Left hindlimb (tissue), 1 donor: ENCODE measurements around the gene RBBP8NL.
"Not testable (repeated sequence)": the region's sequence is repeated elsewhere in the genome, so short reads cannot be mapped to it uniquely, and the experiment has no call there.

Source experiments
- DNase-seq: peaks from one replicate; pipeline ENCODE4 v3.0.0-alpha.2; 2018

Gene RBBP8NL

GRCh38 chr20:62437927-62438326, 10.6 kb upstream of the RBBP8NL start:
- no peak for DNase-seq

- DNase-seq: no peak
Observed at GRCh38 chr20:62437496-62437895, 10.2 kb upstream of the RBBP8NL start.

DNA sequence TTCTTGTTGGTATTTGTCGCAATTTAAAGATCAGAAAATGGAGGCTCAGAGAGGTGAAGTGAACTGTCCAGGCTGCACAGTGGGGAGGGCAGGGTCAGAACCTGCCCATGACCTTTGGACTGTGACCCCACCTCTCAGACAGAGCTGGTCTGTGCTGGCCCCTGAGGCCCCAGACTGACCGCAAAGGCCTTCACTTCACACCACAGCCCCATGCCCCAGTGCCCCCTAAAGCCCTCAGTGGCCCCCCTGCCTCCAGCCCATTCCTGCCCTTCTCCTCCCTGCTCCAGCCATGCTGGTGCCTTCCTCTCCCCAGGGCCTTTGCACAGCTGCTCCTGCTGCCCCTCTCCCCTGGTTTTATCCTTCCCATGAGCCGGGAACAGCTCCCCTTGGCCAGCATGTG, 9.4 kb upstream of the RBBP8NL start:
- no peak for DNase-seq

DNA sequence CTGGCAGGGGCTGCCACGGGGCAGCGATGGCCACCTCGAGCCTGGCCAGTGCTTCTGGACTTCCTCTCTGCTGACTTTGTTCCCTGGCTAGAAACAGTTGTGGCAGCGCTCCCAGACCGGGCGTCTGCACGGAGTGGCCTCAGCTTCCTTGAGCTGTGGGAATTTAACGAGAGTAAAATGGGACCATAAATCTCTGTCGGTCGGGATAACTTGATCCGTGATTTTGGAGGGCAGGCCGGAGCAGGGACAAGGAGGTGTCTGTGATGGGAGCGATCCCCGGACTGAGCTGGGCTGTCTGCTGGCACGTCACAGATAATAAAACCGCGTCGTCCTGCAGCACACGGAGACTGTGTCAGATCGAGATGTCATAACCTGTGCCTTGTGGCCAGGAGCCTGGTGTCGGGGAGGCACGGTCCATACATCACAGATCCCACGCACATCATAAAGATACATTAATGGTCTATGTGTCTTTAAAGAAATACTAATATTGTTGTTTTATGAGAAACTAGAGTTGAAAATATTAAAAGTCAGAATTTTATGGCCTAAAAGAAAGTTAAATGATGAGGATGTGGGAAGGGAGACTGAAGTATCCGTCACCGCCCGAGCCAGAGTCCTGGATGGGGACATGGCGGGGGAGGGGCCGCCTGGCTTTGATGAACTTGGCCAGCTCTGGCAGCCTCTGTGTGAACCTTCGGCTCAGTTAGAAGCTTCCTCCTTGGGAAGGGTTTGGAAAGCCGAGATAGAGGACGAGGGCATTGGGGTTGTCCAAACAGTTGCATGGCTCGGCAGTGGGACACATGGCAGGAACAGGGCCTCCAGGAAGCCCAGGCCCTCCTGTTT, 6.5 kb upstream of the RBBP8NL start:
- DNase-seq: no peak

- no peak for DNase-seq
Observed at GRCh38 chr20:62430866-62431447, 3.6 kb upstream of the RBBP8NL start.

GRCh38 chr20:62430311-62430853, 3.0 kb upstream of the RBBP8NL start:
- no peak for DNase-seq

- DNase-seq: no peak
Observed at GRCh38 chr20:62429455-62430310, 2.3 kb upstream of the RBBP8NL start.

DNA sequence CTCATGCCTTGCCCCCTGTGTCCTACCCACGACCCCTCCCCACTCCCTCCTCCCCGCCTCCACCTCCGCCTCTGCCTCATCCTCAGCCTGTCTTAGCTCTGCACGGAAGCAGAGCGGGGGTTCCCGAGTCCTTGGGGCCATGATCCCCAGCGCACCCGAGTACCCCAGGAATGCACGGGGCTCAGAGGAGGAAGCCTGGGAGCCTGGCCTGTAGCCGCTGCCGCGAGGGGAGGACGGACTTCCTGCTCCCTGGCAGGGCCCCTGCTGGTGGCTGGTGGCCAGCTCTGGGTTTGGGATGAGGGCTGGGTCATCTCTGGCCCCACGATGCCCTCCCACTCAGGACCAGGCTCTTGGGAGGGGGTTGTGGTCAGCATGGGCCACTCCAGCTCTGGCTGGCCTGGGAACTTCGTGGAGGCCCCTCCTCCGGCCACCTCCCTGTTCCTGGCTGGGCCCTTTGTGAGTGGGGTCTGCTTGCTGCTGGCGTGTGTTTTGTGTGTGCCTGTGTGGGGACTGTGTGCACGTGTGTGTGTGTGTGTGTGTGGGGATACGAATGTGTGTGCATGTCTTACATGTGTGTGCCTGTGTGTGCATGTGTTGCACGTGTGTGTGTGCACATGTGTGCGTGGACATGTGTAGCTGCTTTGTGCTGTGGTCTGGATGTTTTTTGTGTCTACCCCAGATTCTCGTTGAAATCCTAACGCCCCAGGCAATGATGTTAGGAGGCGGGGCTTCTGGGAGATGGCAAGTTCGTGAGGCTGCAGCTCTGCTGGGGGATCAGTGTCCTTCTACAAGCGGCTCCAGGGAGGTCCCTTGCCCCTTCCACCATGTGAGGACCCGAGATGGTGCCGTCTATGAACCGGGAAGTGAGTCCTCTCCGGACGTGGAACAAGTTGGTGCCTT, 1.3 kb upstream of the RBBP8NL start:
- DNase-seq: no peak

GRCh38 chr20:62428002-62428372, 648 bp upstream of the RBBP8NL start:
- no peak for DNase-seq

GRCh38 chr20:62426699-62427131, 624 bp downstream of the RBBP8NL start:
- no peak for DNase-seq

DNA sequence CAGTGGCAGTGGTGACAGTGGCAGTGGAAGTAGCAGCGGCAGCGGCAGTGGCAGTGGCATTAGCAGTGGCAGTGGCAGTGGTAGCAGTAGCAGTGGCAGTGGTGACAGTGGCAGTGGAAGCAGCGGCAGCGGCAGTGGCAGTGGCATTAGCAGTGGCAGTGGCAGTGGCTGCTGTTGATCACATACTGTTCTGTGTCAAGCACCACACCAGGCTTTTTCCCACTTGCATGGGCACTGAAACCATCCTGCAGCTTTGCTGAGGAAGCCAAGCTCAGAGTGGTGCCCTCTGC, 1.3 kb downstream of the RBBP8NL start:
- not testable (repeated sequence) for DNase-seq

- no peak for DNase-seq
Observed at GRCh38 chr20:62425281-62426058, 1.9 kb downstream of the RBBP8NL start.

DNA sequence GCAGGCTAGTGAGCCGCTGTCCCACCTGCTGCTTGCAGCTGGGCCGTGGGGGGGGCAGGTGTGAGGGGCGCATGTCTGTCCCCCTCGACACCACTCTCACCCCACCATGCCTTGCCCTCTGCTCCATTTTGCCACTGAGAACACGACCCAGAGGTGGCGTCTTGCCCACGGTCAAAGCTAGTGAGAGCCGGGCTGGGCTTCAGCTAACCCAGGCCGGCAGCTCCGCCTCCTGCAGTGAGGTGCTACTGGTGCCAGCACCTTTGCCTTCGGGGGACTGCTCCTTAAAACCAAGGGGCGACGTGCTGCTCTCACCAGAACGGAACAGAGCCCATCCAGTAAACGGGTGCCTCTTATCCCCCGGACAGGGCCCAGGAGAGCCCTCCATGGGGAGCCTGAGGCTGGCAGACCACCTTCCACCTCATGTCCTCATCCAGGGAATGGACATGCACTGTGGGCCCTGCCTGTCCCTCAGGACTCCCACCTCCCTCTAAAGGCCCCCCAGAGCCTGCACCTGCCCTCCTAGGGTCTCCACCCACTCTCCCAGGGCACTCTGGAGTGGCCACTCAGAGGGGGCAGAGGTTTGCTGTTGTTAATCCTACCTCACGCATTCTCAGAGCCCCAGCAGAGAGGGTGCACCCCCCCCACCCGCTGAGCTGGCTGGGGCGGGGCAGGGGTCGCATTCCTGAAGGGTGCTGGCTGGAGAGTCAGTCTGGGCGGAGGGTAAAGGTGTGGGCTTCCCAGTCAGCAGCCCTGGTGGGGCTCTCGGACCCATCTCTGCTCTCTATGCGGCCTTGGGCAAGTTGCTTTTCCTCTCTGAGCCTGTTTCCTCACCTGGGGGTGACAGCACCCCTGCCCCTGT, 2.9 kb downstream of the RBBP8NL start:
- no peak for DNase-seq

- DNase-seq: no peak
Observed at GRCh38 chr20:62423326-62423706, 4.0 kb downstream of the RBBP8NL start.

GRCh38 chr20:62422636-62423325, 4.6 kb downstream of the RBBP8NL start:
- no peak for DNase-seq

DNA sequence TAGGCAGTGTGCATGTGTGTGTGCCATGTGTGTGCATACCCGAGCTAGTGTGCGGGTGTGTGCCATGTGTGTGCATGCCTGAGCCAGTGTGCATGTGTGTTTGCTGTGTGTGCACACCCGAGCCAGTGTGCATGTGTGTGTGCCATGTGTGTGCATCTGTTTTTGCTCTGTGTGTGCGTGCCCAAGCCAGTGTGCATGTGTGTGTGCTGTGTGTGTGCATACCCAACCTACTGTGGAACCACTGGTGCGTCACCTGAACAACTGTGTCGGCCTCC, 5.7 kb downstream of the RBBP8NL start:
- no peak for DNase-seq

DNA sequence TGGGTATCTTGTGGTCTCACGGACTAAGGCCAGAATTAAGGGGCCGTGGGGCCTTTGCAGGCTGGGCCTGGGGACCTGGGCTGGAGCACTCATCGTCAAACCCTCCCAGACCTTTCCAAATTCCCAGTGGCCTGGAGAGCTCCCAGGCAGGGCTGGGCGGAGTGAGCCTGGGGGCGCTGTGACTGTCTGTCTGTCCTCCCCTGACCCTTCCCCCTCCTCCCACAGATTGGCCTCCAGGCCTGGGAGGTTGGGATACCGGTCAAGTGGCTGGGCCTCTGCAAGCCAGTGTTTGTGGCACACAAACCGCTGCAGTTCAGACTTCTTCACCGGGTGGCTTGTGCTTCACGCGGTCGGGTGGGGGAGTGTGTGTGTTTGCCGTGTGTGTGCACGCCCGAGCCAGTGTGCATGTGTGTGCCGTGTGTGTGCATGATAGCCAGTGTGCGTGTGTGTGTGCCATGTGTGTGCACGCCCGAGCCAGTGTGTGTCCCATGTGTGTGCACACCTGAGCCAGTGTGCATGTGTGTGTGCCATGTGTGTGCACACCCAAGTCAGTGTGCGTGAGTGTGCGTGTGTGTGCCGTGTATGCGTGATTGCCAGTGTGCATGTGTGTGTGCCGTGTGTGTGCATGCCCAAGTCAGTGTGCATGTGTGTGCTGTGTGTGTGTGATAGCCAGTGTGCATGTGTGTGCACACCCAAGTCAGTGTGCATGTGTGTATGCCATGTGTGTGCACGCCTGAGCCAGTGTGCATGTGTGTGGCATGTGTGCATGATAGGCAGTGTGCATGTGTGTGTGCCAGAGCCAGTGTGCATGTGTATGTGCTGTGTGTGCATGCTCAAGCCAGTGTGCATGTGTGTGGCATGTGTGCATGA, 6.3 kb downstream of the RBBP8NL start:
- DNase-seq: no peak

DNA sequence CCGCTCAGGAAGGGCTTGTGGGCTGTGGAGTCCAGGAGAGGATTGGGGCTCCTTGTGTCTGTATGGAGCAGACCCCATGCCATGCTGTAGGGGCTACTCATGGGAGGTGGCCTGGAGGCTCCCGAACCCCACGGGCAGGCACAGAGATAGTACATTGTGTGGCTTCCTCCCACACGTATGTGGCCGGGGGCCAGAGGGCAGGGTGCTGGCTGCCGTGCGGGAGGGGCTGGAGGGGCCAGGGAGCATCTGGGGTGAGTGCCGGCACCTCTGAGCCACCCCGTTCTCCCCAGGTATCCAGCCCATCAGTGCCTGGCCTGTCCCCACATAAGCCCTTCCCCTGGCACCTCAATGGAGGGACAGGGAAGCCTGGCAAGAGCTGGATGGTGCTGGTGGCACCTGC, 7.6 kb downstream of the RBBP8NL start:
- no peak for DNase-seq
